GM23338 (cell line): Measurements from ENCODE around the gene SEC22B.
"Not testable (repeated sequence)": the region's sequence is repeated elsewhere in the genome, so short reads cannot be mapped to it uniquely, and the experiment has no call there.

ENCODE experiments used
- CREB1 ChIP-seq: fragments of 250-450 bp; sonication (Bioruptor Pico); IDR thresholded peaks from 2 replicates; pipeline ENCODE4 v1.5.0; 2020; ENCODE audit warnings: low read depth, mild to moderate bottlenecking, moderate library complexity
- CTCF ChIP-seq, 2 experiments: fragments of 200-600 bp in 1 of 2; sonication (generic) in 1 of 2; conservative IDR thresholded peaks; 2 replicates each; pipeline versions ENCODE4 v1.5.1 to v1.6.1; 2016 to 2017; ENCODE audit warnings: antibody characterized with exemption in 2 of 2, low read depth in 2 of 2, mild to moderate bottlenecking in 2 of 2, moderate library complexity in 1 of 2
- ETS1 ChIP-seq: IDR thresholded peaks from 2 replicates; pipeline ENCODE4 v1.6.1; 2016; ENCODE audit warnings: antibody characterized with exemption
- EZH2 ChIP-seq: fragments of 200-600 bp; sonication (generic); IDR thresholded peaks from one replicate; pipeline ENCODE4 v1.8.0; 2017; ENCODE audit warnings: antibody characterized with exemption, mild to moderate bottlenecking, low read depth; ENCODE audit not compliant: unreplicated experiment
- NANOG ChIP-seq: IDR thresholded peaks from 2 replicates; pipeline ENCODE4 v1.6.1; 2016; ENCODE audit warnings: antibody characterized with exemption, borderline replicate concordance
- POLR2AphosphoS5 ChIP-seq: IDR thresholded peaks from 2 replicates; pipeline ENCODE4 v1.6.1; 2016; ENCODE audit warnings: antibody characterized with exemption, low read depth
- REST ChIP-seq: IDR thresholded peaks from one replicate; pipeline ENCODE4 v1.6.1; 2018; ENCODE audit warnings: antibody characterized with exemption; ENCODE audit not compliant: unreplicated experiment

- TF ChIP-seq CTCF (conservative IDR thresholded peaks at IDR 0.05; ENCODE audit: low read depth in 2 of 2); ETS1; POLR2AphosphoS5; EZH2; REST; CREB1 (CRISPR knock-in tag); NANOG: not testable (repeated sequence)
Measured at GRCh38 chr1:120131611-120132405, 44.5 kb downstream of the SEC22B start.
